BJ (cell line): Measurements from ENCODE around the gene ZNF500. TPM values are rescaled to one million over a fixed set of nuclear protein-coding genes. Genes with fewer than 3 reads are reported as not detected.

Experiments used
- CTCF ChIA-PET: fragments of 350-600 bp; formaldehyde crosslinking; extraction: SDS; loops from one replicate; lab custom pipeline; 2021; ENCODE audit warnings: antibody characterized with exemption, inconsistent platforms; lab: Yijun Ruan, JAX
- POLR2A ChIA-PET: fragments of 300-600 bp; sonication (Branson Sonifier 250); formaldehyde crosslinking; extraction: SDS; loops from one replicate; lab custom pipeline; 2021; ENCODE audit warnings: antibody characterized with exemption; lab: Charles Lee
- DNase-seq: peaks from one replicate; pipeline ENCODE4 v3.0.0-alpha.2; 2011; ENCODE audit warnings: low read depth
- H3K27me3 ChIP-seq: 2 replicates; pipeline ENCODE4 v1.6.0; 2011; ENCODE audit warnings: low read length; ENCODE audit not compliant: control insufficient read depth, insufficient read depth
- H3K36me3 ChIP-seq: 2 replicates; pipeline ENCODE4 v1.5.1; 2011; ENCODE audit warnings: low read length; ENCODE audit not compliant: control insufficient read depth, insufficient read depth
- H3K4me3 ChIP-seq: 2 replicates; pipeline ENCODE4 v1.5.1; 2011; ENCODE audit warnings: low read depth, mild to moderate bottlenecking, control low read depth, low read length
- CTCF ChIP-seq: IDR thresholded peaks from 2 replicates; pipeline ENCODE4 v1.5.1; 2011; ENCODE audit warnings: low read depth, mild to moderate bottlenecking, control low read depth, inconsistent platforms, low read length, moderate library complexity; ENCODE audit not compliant: insufficient read depth
- polyA plus RNA-seq: library from polyadenylated mRNA; depleted of rRNA; stranded (reverse); fragments of >200 nt; gene quantifications from 2 replicates; pipeline ENCODE4 v1.2.3, GENCODE V29; 2011

ZNF500 gene
- polyA plus RNA-seq, 1 experiment, result 6.5 TPM

- DNase-seq, result no peak
- TF ChIP-seq CTCF, result no peak
- POLR2A ChIA-PET, result no interaction called here
- Histone ChIP-seq H3K36me3 (no peaks in the 10 kb centered on the region; the same call in 1 of the 2 replicates), H3K4me3 (no peak overlapping the region), H3K27me3 (no peaks in the 10 kb centered on the region)
- CTCF ChIA-PET, result interaction anchor here (1.0 kb wide), 1 partner anchor 10 kb away, joined by 3 read pairs; no protein-coding TSS in a partner anchor
These were observed 29.4 kb downstream of the ZNF500 start for GRCh38 chr16:4737545-4737944.

- CTCF ChIA-PET, result interaction anchor here (1.0 kb wide), 1 partner anchor 11 kb away, joined by 3 read pairs; no protein-coding TSS in a partner anchor
- no peak for DNase-seq
- no peaks in the 10 kb centered on the region; the same call in 1 of the 2 replicates for H3K36me3 ChIP-seq
- no peak overlapping the region for H3K4me3 ChIP-seq
- H3K27me3 ChIP-seq, result no peaks in the 10 kb centered on the region
- no peak for TF ChIP-seq CTCF
- POLR2A ChIA-PET, result interaction anchor here (0.9 kb wide), 1 partner anchor 67 kb away, joined by 3 read pairs; no protein-coding TSS in a partner anchor
These were observed 30.4 kb downstream of the ZNF500 start for GRCh38 chr16:4736546-4736945.

- peaks cover 1% of the 10 kb centered on the region; the same call in 1 of the 2 replicates for H3K36me3 ChIP-seq
- CTCF ChIA-PET, result interaction anchor here (0.8 to 1.3 kb wide), 3 partner anchors 12 to 332 kb away, joined by 3 to 5 read pairs (median 5); no protein-coding TSS in a partner anchor
These were observed 32.0 kb downstream of the ZNF500 start for GRCh38 chr16:4734730-4735535.

GRCh38 chr16:4734063-4734729, 32.8 kb downstream of the ZNF500 start, which contains the start of the genes ANKS3 and DNAAF8:
Gene ANKS3 (minus strand): TSS chr16:4734271. CDS start chr16:4730149, 4,122 bp downstream.
Gene DNAAF8 (plus strand): TSS chr16:4734537. CDS start chr16:4736515, 1,978 bp downstream.
- H3K36me3 ChIP-seq, result peaks cover 1% of the 10 kb centered on the region; the same call in 1 of the 2 replicates
- CTCF ChIA-PET, result interaction anchor here (0.6 to 1.3 kb wide), 4 partner anchors 13 to 331 kb away, joined by 3 to 5 read pairs (median 4); no protein-coding TSS in a partner anchor
- TF ChIP-seq CTCF, result no peak
- no peaks in the 10 kb centered on the region for H3K27me3 ChIP-seq
- H3K4me3 ChIP-seq, result peak within 1 kb of the TSS; percentile 86
- peak; percentile 89 for DNase-seq
- POLR2A ChIA-PET, result interaction anchor here (0.6 to 0.7 kb wide), 2 partner anchors 68 to 209 kb away, joined by 3 to 5 read pairs; partner anchors contain the start of gene ROGDI

More at GRCh38 chr16:4734730-4735535, 32.0 kb downstream of the ZNF500 start:
- POLR2A ChIA-PET, result interaction anchor here (0.6 kb wide), 1 partner anchor 208 kb away, joined by 3 read pairs; no protein-coding TSS in a partner anchor
- peak overlapping the region; percentile 86 for H3K4me3 ChIP-seq
- TF ChIP-seq CTCF, result no peak
- no peaks in the 10 kb centered on the region for H3K27me3 ChIP-seq
- DNase-seq, result peak; percentile 7
